SJSA1 (cell line): Measurements from ENCODE around the gene SIMC1. TPM values are rescaled to one million over a fixed set of nuclear protein-coding genes. Genes with fewer than 3 reads are reported as not detected.
A peak's percentile ranks its signal among the peaks of the same experiment; 100 is the strongest.

Experiments used
- DNase-seq, 2 experiments: peaks; one replicate each; pipeline ENCODE4 v3.0.0-alpha.2; 2015 to 2020; ENCODE audit warnings: low spot score in 2 of 2, low read depth in 1 of 2
- H3K27ac ChIP-seq: fragments of 250-450 bp; sonication (Bioruptor Pico); 2 replicates; pipeline ENCODE4 v1.5.1; 2020; ENCODE audit warnings: mild to moderate bottlenecking, moderate library complexity
- H3K27me3 ChIP-seq: fragments of 250-450 bp; sonication (Bioruptor Pico); replicated peaks from 2 replicates; pipeline ENCODE4 v1.5.1; 2020; ENCODE audit warnings: mild to moderate bottlenecking, moderate library complexity
- H3K36me3 ChIP-seq: fragments of 250-450 bp; sonication (Bioruptor Pico); 2 replicates; pipeline ENCODE4 v1.5.1; 2020; ENCODE audit warnings: mild to moderate bottlenecking
- H3K4me1 ChIP-seq: fragments of 250-450 bp; sonication (Bioruptor Pico); replicated peaks from 2 replicates; pipeline ENCODE4 v1.6.1; 2021; ENCODE audit warnings: mild to moderate bottlenecking
- H3K4me3 ChIP-seq: fragments of 250-450 bp; sonication (Bioruptor Pico); 2 replicates; pipeline ENCODE4 v1.5.1; 2020; ENCODE audit warnings: mild to moderate bottlenecking
- H3K9me3 ChIP-seq: fragments of 250-450 bp; sonication (Bioruptor Pico); replicated peaks from 2 replicates; pipeline ENCODE4 v1.5.1; 2020; ENCODE audit warnings: mild to moderate bottlenecking
- total RNA-seq: library from RNA; depleted of rRNA; stranded (reverse); fragments of >200 nt; shearing (Covaris generic); gene quantifications from 2 replicates; pipeline ENCODE4 v1.2.3, GENCODE V29; 2014

Gene SIMC1
- total RNA-seq, 1 experiment from 2014 or later, result 5.2 TPM

DNA sequence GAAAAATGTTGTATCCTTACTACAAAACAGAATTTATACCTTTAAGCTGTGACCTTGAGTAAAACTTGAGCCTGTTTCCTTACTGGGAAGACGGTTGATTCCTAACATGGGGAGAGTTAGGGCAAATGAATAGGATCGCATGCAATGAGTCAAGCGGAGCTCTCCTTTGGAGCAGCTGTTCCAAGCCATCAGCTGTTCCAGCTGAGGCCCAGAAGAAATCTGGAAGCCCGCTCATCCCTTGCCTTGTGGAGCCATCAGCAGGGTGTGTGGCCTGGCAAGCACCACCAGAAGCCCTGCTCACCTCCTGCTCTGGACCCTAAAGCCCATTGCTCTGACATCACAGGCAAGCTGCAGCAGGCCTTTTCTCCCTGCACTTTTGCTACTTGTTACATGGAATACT is 115.3 kb downstream of the SIMC1 start:
- DNase-seq, result no peak
- no peaks in the 10 kb centered on the region for H3K9me3 ChIP-seq
- H3K27ac ChIP-seq, result no peak overlapping the region
- H3K4me3 ChIP-seq, result no peak overlapping the region
- H3K4me1 ChIP-seq, result peaks cover 11% of the 10 kb centered on the region
- H3K27me3 ChIP-seq, result no peaks in the 10 kb centered on the region
- H3K36me3 ChIP-seq, result peaks cover 94% of the 10 kb centered on the region

GRCh38 chr5:176355400-176356178 is 117.4 kb downstream of the SIMC1 start:
- Histone ChIP-seq H3K36me3 (peaks cover 84% of the 10 kb centered on the region), H3K4me1 (peaks cover 11% of the 10 kb centered on the region), H3K4me3 (no peak overlapping the region), H3K27me3 (no peaks in the 10 kb centered on the region), H3K9me3 (no peaks in the 10 kb centered on the region), H3K27ac (no peak overlapping the region)
- peak; percentile 37 to 60 for DNase-seq

- Histone ChIP-seq H3K27me3 (no peaks in the 10 kb centered on the region), H3K36me3 (peaks cover 80% of the 10 kb centered on the region)
Observed at GRCh38 chr5:176356179-176356566, 117.9 kb downstream of the SIMC1 start.

DNA sequence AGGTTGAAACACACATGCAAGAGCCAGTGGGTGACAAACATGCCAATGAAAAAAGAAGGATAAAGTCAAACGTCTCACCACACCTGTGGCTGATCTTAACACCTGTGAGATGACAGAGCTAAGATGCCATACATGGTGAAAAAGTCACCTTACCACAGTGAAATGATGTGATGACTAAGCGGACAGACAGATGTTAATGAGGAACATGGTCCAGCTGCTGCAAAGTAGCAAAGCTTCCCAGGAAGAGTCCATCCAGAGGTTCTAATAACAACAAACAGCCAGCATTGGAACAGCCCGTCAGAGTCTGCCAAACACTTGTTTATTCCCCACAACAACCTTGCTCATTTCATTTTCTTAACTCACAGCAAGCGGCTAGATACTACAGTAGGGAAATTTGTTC is 121.4 kb downstream of the SIMC1 start:
- Histone ChIP-seq H3K4me1 (peaks cover 15% of the 10 kb centered on the region), H3K9me3 (no peaks in the 10 kb centered on the region), H3K36me3 (peaks cover 50% of the 10 kb centered on the region), H3K27ac (no peak overlapping the region), H3K27me3 (no peaks in the 10 kb centered on the region), H3K4me3 (no peak overlapping the region)
- no peak for DNase-seq

More at GRCh38 chr5:176356179-176356566, 117.9 kb downstream of the SIMC1 start:
- H3K4me1 ChIP-seq, result peaks cover 11% of the 10 kb centered on the region
- H3K4me3 ChIP-seq, result no peak overlapping the region
- DNase-seq, result no peak
- no peak overlapping the region for H3K27ac ChIP-seq
- H3K9me3 ChIP-seq, result no peaks in the 10 kb centered on the region

DNA sequence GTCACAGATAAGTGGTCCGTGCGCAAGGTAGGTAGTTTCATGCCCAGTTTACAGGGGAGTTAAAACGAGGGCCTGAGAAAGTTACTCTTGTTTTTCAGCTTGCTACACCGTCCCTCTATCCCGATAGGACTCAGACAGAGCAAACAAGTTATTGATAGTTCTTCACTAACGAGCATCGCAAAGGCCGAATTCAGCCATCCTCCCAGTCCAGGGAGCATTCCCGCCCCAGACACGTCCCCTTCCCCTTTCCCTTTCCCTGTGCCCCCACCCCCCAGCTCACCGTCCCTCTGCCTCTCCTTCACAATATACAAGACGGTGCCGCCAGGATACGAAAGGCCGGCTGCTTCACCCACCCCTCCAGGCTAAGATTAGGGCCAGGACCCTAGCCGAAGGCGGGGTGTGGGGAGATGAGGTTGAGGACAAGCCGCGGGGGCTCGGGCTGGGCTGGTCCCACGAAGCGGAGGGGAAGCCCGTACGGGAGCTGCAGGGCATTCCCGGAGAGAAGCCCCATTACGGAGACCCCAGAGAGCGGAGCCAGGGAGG is 122.7 kb downstream of the SIMC1 start:
- H3K9me3 ChIP-seq, result peaks cover 6% of the 10 kb centered on the region
- DNase-seq, result no peak
- H3K4me1 ChIP-seq, result peaks cover 21% of the 10 kb centered on the region
- peak overlapping the region; percentile 30 for H3K27ac ChIP-seq
- 0 out of 2 replicates have a peak, but pooled peaks cover 5% of the 10 kb centered on the region for H3K27me3 ChIP-seq
- H3K36me3 ChIP-seq, result peaks cover 44% of the 10 kb centered on the region
- H3K4me3 ChIP-seq, result peak overlapping the region; percentile 73

- 0 out of 2 replicates have a peak, but pooled peaks cover 6% of the 10 kb centered on the region for H3K27me3 ChIP-seq
- peak; percentile 89 to 96 for DNase-seq
- H3K4me3 ChIP-seq, result peak within 1 kb of the TSS; percentile 73
- peaks cover 11% of the 10 kb centered on the region for H3K9me3 ChIP-seq
- peaks cover 19% of the 10 kb centered on the region for H3K4me1 ChIP-seq
- peak within 1 kb of the TSS; percentile 30 for H3K27ac ChIP-seq
- peaks cover 43% of the 10 kb centered on the region for H3K36me3 ChIP-seq
Observed at GRCh38 chr5:176361437-176362232, 123.4 kb downstream of the SIMC1 start, which contains the start of gene KIAA1191. Gene KIAA1191, minus strand, starts transcription at chr5:176361764. Its CDS starts 2,256 bp downstream, at chr5:176359508.

- H3K9me3 ChIP-seq, result peaks cover 11% of the 10 kb centered on the region
- 0 out of 2 replicates have a peak, but pooled peaks cover 6% of the 10 kb centered on the region for H3K27me3 ChIP-seq
- H3K4me1 ChIP-seq, result peaks cover 19% of the 10 kb centered on the region
- H3K36me3 ChIP-seq, result peaks cover 40% of the 10 kb centered on the region
- H3K27ac ChIP-seq, result no peak overlapping the region
- H3K4me3 ChIP-seq, result peak overlapping the region; percentile 73
- DNase-seq, result no peak
Observed at GRCh38 chr5:176362233-176362490, 123.9 kb downstream of the SIMC1 start.

DNA sequence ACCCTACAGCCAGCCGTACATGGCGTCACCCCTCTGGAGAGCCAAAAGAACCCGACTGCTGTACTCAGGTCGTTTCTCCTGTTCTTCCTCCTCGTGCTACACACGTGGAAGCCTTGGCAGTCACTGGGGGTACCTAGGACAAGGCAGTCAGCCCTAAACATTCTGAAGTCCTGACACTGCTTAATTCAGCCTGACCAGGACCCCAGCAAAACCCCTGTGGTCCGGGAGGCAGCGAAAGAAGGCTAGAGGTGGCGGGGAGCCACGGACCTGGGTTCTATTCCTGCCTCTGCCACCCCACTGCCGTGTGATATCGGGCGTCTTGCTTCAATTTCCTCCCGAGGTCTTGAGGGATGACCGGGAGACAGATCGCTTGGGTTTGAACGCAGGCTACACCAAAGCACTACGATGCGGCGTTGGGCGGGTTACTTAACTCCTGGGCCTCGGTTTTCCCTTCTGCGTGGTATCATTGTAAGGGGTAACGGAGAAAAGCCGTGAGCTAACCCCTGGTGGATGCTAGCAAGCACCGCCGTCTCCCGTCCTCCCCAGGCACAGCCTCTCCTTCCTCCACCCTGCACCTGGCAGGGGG is 126.6 kb downstream of the SIMC1 start:
- Histone ChIP-seq H3K27me3 (0 out of 2 replicates have a peak, but pooled peaks cover 6% of the 10 kb centered on the region), H3K27ac (no peak overlapping the region), H3K36me3 (peaks cover 17% of the 10 kb centered on the region), H3K4me1 (peaks cover 19% of the 10 kb centered on the region), H3K9me3 (peaks cover 11% of the 10 kb centered on the region), H3K4me3 (peak overlapping the region; percentile 62)
- no peak for DNase-seq

- Histone ChIP-seq H3K27ac (no peak within 1 kb of the TSS), H3K4me3 (peak within 1 kb of the TSS; percentile 62), H3K9me3 (peaks cover 11% of the 10 kb centered on the region), H3K36me3 (peaks cover 16% of the 10 kb centered on the region), H3K27me3 (0 out of 2 replicates have a peak, but pooled peaks cover 6% of the 10 kb centered on the region), H3K4me1 (peaks cover 19% of the 10 kb centered on the region)
- DNase-seq, result peak in 1 of 2 experiments; percentile 33
Observed at GRCh38 chr5:176365351-176366231, 127.4 kb downstream of the SIMC1 start, which contains the start of gene ARL10. Gene ARL10, plus strand, starts transcription at chr5:176365487. Its CDS starts 77 bp downstream, at chr5:176365564.

GRCh38 chr5:176366232-176366894 is 128.1 kb downstream of the SIMC1 start:
- Histone ChIP-seq H3K36me3 (peaks cover 13% of the 10 kb centered on the region), H3K4me3 (peak overlapping the region; percentile 62), H3K27me3 (0 out of 2 replicates have a peak, but pooled peaks cover 6% of the 10 kb centered on the region), H3K9me3 (peaks cover 11% of the 10 kb centered on the region), H3K27ac (no peak overlapping the region), H3K4me1 (peaks cover 19% of the 10 kb centered on the region)
- no peak for DNase-seq

GRCh38 chr5:176368726-176369125 is 130.5 kb downstream of the SIMC1 start:
- H3K4me1 ChIP-seq, result peaks cover 15% of the 10 kb centered on the region
- peaks cover 11% of the 10 kb centered on the region for H3K36me3 ChIP-seq
- 0 out of 2 replicates have a peak, but pooled peaks cover 6% of the 10 kb centered on the region for H3K27me3 ChIP-seq
- no peak overlapping the region for H3K27ac ChIP-seq
- H3K4me3 ChIP-seq, result no peak overlapping the region
- peaks cover 11% of the 10 kb centered on the region for H3K9me3 ChIP-seq
- no peak for DNase-seq

DNA sequence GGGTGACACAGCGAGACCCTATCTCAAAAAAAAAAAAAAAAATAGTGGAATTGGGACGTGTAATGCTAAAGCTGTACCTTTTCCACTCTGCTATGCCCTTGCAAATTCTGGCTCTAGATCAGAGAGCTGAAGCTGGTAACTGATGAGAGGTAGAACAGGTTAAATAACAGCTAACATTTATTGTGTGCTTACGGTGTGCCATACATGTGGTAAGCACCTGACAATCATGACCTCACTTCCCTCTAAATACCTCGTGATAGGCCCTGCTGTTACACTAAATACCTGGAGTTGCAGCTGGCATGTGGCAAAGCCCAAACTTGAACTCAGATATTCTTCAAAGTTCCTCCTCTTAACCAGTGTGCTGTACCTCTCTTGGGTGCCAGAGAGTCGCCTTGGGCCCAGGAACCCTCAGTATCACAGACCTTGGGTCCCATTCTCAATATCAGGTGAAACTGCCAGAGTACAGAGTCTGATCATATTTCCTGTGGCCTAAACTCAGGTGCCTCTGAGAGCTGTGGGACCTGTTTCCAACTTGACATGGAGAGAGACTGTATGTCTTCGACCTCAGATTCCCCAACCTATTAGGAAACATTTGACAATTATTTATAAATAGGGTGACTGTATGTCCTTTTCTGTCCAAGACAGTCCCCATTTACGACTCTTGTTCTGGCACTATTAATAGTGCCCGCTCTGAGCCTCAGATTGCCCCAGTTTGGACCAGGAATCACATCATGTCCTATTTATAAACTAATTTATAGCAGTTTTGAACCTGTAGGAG is 131.9 kb downstream of the SIMC1 start:
- Histone ChIP-seq H3K4me1 (peaks cover 12% of the 10 kb centered on the region), H3K27ac (no peak overlapping the region), H3K9me3 (peaks cover 11% of the 10 kb centered on the region), H3K4me3 (no peak overlapping the region), H3K36me3 (peaks cover 11% of the 10 kb centered on the region), H3K27me3 (0 out of 2 replicates have a peak, but pooled peaks cover 6% of the 10 kb centered on the region)
- DNase-seq, result no peak
